SK-N-DZ (cell line): ENCODE measurements around the gene ZMYM4.

Source experiments
- DNase-seq: peaks from one replicate; pipeline ENCODE4 v3.0.0-alpha.2; 2015; ENCODE audit warnings: low spot score

ZMYM4 gene

DNA sequence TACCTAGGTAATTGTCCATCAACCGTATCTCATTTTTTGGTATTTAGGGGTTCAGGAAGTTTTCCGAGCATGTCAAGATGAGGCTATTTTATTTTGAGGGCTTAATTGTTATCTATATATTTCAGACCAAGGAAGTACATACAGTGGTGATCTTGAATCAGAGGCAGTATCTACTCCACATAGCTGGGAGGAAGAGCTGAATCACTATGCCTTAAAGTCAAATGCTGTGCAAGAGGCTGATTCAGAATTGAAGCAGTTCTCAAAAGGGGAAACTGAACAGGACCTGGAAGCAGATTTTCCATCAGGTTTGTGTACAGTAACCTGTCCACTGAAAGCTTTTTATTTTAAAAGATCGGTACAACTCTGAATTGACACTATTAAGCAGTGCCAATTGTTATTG, 130.2 kb downstream of the ZMYM4 start:
- no peak for DNase-seq

DNA sequence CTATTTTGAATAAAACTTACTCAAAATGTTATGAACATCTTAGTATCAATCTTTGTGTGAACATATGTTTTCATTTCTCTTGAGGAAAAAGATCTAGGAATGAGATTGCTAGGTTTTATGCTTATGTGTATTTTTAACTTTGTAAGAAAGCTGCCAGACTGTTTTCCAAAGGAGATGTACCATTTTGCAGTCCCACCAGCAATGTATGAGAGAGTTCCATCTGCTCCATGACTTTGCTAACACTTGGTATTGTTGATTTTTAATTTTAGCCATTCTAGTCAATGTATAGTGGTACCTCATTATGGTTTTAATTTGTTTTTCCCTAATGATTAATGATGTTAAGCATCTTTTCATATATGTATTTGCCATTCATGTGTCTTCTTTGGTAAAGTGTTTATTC, 132.5 kb downstream of the ZMYM4 start:
- no peak for DNase-seq

DNA sequence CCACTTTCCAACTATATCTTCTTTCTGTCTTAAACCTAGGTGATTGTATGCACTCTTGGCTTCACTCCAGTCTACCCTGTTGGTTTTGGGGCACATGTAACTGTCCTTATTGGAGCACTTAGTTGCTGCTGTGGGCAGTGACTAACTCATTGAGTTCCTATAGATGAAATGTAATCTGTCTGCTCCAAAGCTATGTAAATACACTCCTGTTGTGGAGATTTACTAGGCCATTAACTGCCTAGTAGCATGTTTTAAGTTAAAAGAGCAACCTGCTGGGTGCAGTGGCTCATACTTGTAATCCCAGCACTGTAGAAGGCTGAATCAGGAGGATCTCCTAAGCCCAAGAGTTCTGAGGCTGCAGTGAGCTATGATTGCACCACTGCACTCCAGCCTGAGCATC, 137.6 kb downstream of the ZMYM4 start:
- no peak for DNase-seq

DNA sequence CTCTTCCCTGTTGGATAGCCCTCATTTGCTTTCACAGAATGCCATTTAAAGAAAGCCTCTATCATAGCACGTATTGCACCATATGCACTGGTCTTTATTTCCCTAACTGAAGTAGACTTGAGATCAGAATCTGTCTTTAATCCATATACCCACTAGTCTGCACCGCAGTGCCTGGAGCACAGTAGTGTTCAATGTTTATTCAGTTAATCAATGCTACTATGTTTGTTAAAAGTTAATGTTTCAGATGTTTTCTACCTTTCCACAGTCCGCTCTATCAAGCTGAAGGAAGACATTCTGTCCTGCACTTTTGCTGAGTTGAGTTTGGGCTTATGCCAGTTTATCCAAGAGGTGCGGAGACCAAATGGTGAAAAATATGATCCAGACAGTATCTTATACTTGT, 139.2 kb downstream of the ZMYM4 start:
- no peak for DNase-seq

DNA sequence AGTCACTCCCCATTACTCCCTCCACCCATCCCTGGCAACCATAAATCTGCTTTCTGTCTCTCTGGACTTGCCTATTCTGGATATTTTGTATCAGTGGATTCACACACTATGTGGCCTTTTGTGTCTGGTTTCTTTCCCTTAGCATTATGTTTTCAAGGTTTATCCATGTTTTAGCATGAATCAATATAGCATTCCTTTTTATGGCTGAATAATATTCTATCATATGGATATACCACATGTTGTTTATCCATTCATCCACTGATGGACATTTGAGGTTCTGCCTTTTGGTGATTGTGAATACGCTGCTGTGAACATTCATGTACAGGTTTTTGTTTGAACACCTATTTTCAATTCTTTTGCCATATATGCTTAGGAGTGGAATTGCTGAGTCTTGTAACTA, 140.4 kb downstream of the ZMYM4 start:
- DNase-seq = no peak

DNA sequence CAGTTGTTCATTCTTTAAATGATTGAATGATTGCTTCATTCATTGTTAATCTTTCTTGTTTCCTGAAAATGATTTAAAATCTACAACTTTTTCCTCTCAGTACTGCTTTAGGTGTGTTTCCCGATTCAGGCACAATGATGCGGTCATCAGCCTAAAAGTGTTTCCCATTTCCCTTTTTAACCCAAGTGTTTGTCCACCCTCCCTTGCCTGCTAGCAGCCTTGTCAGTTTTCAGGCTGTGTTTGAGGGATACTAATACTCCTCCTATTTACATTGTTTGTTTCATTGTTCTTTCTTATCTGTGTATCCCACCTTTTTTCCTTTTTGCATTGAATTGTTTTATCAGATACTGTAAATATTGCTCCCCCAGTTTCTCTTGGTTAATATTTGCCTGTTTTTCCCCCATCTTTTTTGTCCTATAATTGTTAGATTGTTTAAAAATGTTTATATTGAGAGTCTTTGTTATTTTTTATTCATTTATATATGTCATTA, 157.6 kb downstream of the ZMYM4 start:
- DNase-seq = no peak

DNA sequence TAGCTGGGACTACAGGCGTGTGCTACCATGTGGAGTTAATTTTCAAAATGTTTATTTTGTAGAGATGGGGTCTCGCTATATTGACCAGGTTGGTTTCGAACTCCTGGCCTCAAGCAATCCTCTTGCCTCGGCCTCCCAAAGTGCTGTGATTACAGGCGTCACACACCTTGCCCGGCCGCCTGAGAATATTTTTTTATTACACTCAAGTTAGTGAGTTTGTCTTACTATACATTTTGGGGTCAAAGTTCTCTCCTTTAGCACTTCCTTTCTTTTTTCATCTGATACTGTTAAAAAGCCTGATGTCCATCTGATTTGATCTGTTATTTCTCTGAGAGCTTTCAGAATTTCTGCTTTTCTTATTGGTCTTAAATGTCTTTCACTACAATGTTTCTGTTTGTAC, 159.9 kb downstream of the ZMYM4 start:
- no peak for DNase-seq

DNA sequence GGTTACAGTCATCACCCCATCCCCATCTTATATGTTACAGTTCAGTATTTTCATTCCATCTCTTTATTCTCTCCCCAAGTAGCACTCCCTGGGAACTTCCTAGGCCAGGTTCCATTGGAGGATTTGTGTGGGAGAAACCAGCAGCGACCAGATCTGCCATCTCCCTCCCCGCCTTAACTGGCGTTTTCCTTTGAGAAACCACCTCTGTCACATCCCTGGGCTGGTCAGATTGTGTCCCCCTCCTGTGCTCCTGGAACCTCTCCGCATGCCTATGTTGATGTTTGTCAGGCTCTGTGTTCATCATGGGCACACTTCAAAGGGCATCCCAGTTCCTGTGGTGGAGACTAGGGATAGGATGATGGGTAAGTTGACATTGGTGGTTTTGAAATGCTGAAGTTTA, 162.3 kb downstream of the ZMYM4 start:
- DNase-seq = no peak

DNA sequence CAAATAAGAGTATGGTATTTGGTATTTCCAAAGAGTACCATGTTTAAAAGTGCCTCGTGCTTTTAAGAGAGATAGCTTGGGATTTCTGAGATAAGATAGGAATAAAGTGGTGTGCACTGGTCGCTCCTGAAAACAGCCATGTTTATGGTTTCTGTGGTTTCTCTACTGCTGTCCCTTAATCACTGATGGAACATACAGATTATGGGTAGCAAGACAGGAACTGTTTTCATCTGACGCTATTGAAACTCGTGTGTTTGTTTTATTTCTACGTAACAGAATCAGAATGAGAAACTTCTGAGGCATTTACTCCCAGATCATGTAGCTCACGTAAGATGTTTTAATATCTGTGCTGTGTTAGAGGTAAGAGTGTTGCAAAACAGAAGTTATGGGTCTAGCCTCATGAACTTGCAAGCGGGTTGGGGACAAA, 162.7 kb downstream of the ZMYM4 start:
- DNase-seq = no peak

DNA sequence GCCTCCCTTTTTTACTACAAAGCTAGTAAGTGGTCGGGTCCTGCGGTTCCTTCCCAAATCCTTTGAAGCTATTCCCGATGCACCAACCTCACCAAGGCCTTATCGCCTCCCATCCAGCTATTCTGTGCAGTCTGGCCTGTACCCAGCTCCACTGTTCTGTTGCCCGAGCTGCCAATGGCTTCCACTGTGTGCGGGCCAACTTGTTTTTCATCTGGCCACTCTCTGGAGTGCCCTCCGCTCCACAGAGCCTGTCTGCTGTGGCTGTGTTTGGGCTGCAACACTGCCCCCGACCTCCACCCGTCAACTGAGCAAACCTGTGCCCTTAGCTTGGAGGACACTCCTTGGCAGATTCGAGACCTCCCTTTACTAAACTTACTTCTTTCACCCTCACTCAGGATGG, 163.7 kb downstream of the ZMYM4 start:
- no peak for DNase-seq

DNA sequence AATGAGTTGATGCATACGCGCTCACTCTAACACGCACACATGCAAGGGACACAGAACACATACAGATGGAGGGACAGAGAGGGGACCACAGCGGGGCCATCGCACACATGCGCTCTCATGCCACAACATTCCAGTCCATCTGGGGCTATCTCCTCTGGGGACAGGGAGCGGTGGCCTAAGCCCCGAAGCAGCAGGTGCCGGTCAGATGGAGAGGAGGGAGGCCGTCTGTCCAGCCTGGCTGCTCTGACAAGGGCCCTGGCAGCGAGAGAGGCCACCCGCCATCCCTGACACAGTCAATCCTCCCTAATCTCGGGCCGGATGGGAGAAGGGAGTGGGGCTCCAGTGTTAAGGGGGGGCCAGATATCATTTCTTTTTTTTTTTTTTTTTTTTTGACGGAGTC, 165.2 kb downstream of the ZMYM4 start:
- DNase-seq = no peak

DNA sequence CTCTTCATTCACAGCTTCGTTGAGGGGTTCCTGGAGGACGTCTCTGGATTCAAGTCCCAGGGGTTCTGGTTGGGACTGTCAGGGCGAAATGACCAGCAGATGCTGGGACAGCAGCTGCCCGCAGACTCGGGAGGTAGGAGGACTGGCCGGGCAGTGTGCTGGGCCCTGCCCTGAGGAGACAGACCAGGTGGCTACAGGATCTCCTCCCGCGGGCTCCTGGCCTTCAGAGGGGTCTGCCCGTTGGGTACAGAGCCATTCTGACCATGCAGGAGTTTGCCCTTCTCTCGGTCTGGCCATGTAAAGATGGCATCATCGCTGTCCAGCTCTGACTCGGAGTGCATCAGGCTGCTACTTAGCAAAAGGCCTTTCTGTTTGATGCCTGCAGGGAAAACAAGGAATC, 166.2 kb downstream of the ZMYM4 start:
- DNase-seq = no peak

DNA sequence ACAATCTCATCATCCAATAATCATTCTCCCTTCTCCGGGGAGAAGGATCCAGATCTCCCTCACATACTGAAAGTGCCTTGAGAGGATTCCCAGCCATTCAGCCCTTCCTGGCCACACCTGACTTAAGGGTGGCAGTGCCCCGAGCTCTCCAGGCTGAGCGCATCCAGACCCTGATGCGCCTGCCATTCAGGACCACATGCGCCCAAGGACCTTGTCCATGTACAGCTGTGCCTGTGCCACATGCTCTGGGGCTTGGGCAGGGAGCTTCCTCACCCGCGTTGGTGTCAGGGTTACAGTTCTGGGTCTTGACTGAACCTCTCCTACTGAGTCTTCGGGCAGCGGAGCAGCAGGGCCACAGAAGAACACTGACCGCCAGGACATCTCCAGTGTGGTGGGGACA, 167.6 kb downstream of the ZMYM4 start:
- no peak for DNase-seq

DNA sequence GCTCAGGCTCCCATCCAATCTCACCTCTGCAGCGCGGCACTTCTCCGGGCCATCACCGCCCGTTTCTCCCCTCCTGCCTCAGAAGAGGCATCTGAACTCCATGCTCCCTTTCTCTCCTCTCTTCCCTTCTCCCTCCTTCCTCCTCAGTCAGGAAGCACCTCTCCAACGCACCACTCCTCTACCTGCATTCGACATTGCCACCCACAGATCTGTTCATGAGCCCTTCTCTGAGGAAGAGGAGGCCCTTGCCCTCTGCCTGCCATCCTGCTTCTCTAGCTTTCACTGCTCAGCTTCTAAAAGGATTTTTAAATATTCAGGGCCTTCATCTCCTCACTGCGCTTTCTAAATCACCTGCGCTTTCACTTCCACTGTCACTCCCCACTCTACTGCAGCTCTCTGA, 168.7 kb downstream of the ZMYM4 start:
- no peak for DNase-seq

DNA sequence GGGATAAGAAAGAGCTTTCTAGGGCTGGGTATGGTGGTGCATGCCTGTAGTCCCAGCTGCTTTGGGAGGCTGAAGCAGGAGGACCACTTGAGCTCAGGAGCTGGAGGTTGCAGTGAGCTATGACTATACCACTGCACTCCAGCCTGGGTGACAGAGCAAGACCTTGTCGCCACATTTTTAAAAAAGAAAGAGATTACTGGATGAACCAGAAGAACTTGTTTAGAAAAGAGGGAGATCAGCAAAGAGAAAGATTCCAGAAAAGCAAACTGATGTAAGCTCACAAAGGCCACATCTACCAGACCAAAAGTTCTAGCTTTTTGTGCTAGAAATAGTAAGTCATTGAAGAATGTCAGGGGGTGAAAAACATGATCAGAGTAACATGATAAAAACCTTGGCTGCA, 171.1 kb downstream of the ZMYM4 start:
- no peak for DNase-seq

DNA sequence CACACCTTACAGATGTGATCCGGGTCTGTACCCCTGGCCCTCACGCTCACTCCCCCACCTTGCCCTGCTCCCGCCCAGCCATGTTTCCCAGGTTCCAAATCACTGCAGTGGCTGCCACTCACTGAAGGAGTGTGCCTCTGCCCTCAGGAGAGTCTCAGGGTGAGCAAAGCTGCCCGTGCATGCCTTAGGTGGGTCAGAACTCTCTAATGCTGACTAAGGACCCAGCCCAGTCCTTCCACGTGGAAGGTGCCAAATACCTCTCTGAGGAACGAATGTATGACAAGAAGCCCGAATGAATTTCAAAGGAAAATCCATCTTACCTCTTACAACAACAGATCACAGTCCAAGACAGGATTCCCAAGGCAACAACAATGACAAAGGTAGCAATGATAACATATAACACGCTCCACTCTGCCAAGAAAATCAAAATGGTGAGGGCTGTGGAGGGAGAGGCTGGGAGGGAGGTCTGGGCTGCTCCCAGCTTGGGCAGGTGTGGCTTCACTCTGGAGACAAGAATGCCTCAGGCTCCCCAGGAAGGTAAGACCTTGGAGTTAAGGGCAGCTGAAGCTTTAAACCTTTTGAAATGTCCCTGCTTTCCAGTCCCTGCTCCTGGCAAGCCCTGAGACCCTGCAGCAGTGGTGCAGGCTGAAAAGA, 173.5 kb downstream of the ZMYM4 start:
- DNase-seq = no peak

DNA sequence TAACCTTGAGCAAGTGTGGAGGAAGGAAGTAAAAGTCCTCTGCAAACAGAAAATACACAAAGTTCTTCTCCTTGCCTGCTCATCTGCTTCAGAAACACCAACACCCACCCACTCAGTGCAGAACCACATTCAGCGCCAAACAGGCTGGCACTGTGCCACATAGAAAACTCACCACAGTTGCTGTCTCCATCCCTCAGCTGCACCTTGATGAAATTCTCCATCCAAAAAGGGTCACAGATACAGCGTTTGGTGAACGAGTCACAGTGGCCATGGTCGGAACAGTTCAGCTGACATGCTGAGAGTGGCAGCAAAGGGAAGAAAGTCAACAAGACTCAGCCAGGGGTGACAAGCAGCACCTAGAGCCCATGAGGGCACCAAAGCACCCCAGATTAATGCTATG, 174.2 kb downstream of the ZMYM4 start:
- no peak for DNase-seq

DNA sequence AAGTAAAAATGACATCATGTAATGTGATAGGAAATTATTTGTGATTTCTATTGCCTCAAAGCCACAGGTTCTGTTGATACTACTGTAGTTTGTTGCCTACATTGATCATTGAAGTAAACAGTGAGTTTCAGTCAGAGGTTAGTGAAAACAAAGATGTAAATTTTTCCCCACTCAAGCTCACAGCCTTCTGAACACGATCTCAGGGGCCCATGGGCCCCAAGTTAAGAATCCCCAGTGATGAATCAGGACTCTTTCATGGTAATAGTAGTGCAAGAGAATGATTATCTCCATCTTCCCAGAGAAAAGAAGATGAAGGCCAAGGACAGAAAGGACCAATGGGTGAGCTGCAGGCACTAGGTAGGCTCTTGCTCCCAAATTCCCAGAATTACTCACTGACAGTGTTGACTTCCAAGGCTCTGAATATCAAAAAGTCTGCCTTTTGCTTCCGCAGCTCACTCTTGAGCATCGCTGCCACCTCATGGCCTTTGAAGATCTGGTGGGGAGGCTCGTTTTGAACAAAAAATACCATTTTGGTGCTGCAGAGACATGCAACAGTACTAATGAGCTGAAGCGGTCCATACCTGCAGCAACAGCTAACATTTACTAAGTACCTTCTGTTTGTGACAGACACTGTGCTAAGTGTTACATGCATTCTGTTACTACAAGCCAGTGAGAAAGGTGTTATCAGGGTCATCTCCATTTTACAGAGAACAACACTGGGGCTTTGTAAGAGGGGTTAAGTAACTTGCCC, 175.4 kb downstream of the ZMYM4 start:
- DNase-seq = no peak

DNA sequence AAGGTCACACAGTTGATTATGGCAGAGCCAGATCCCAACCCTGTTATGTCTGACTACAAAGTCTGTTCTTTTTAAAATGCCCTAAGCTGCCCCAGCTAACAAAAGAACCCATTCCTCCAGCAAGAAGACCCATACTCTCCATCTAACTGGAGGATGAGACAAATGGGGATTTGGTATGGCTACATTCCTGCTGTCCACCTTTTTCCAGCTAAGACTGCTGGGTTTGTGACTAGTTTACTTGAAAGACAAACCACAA, 175.9 kb downstream of the ZMYM4 start:
- no peak for DNase-seq

DNA sequence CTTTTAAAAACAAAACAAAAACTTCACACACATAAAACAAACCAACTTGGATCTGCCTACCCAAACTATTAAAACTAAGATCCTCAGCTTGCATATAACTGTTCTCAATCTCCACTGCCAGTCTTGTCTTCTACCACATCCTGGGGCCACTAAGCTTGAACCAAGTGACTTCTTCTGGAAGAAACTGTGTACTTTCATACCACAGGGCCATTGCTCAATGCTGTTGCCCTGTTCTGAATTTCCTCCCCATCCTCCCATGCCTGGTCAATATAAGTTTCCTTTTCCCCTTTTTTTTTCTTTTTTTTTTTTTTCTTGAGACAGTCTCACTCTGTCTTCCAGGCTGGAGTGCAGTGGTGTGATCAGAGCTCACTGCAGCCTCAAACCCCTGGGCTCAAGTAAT, 178.8 kb downstream of the ZMYM4 start:
- no peak for DNase-seq

DNA sequence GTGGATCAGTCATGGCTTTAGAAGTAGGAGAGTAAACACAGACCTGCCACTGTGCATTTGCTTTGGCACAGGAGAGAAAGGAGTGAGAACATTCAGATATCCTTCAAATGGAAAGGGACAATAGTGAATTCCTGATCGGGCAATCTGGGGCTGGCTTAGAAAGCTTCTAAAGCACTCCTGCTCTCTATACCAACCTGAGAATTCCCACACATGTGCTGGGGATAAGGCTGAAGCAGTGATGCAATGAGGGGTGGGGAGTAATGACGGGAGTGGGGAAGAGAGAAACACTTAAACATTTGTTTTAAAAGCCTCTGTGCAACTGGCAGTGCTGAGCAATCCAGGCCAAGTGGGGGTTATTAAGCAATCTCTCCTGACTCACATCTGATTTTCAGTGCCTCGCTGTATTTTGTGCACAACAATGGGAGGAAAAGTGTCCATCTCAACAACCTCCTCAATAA, 179.9 kb downstream of the ZMYM4 start:
- no peak for DNase-seq

DNA sequence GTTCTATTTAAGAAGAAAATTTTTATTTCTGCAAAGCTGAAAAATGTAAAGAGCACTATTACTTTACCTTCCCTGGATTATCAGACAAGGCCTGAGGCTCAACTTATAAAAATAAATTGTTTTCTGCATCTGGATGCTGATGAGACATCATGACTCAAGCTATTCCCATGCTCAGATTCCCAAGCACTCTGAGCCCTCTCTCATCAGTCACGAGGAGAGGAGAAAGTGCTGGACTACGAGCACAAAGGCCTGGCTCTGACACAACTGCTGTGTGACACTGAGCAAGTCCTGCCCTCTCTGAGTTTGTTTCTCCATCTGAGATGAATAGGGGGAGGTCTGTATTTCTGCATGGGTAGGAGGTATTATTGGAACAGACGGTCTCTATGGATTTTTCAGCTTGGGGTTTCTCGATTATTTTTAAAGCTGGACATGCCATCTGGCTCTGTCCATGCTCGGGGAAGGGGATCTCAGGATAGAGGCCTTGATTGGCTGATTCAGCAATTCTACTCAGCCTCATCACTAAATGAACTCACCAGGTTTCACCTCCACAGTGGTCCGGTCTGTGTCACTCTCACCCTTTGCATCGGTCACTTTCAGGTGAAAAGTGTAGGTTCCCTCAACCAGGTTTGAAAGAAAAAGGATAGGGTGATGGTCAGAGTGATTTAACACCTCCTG, 181.0 kb downstream of the ZMYM4 start:
- no peak for DNase-seq

DNA sequence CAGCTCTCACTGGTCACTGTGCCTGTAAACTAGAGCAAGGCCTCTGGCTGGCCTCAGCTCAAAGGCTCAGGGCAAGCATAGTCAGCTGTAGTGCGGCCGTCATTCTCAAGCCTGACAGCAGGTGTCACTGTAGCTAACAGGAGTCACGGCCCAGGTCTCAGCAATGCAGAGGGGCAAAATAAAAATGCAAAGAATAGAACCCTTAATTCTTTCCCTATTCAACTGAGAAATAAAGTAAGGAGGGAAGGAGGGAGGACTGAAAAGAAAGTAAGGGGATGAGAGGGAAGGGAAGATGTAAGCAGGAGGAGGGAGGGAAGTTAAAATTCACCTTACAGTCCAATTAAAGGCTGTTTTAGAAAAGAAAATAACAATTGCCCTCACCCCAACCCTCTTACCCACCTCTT, 182.6 kb downstream of the ZMYM4 start:
- DNase-seq = peak; percentile 50
